NCI-H345 treated with DMSO at 0.1 percent for 48 hours (cell line): Measurements from ENCODE around the gene RIT2.

Experiments used
- DNase-seq: peaks from one replicate; lab custom pipeline; 2025; ENCODE audit not compliant: unreplicated experiment; lab: John Stamatoyannopoulos, UW

Gene RIT2

GRCh38 chr18:43115076-43115921 is at the start of gene RIT2:
Gene RIT2, minus strand, starts transcription at chr18:43115685.
- peak; percentile 34 for DNase-seq

GRCh38 chr18:43161528-43161927 is 46.0 kb upstream of the RIT2 start:
- no peak for DNase-seq

DNA sequence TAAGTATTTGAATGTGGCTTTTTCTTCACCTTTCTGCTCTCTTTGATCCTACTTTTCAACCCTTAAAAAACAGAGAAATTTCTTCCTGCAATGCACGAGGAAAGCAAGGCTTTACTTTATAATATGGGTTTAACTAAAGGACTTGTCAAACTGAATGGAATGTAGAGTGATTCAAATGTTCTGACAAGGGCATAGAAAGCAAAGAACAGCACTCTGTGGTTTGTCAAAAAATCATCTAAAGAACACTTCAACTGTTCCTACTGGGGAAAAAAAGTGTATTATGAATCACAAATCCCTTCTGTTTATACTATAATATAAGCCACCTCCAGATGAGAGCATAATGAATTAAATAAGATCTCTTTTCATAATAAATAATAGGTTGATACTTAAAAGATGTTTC is 45.0 kb upstream of the RIT2 start:
- DNase-seq: no peak

DNA sequence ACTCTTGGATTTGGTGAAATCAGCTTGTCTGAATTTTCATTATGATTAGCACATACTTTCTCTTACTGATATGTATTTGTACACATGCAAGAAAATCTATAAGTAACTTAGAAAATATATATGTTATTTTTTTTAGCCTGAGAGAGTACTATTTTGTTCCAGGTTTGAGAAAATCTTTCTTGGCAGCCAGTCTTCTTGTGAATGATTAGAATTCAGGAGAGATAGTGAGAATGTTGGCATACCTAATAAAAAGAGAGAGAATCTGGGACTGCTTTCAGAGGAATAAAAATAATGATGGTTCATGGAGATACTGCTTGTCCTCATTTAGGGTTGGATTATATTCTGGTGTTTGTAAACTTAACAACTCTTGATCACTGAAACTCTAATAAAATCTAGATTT is 44.4 kb upstream of the RIT2 start:
- no peak for DNase-seq

GRCh38 chr18:43159086-43159770 is 43.7 kb upstream of the RIT2 start:
- DNase-seq: no peak

DNA sequence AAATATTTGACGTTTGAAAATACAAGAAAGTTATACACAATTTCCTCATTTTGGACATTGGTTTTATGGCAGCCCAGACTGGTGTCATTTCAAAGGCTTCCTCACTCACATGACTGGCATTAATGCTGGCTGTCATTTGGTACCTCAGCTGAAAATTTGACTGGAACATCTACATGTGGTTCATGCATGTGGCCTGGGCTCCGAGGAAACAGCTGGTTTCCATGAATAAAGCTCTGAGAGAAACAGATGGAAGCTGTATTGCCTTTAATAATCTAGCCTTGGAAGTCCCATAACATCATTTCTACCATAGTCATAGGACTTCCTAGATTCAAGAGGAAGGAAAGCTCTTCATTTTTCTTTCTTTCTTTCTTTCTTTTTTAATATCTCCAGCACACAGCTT is 42.9 kb upstream of the RIT2 start:
- DNase-seq: no peak

- no peak for DNase-seq
Observed at GRCh38 chr18:43155842-43156241, 40.4 kb upstream of the RIT2 start.

GRCh38 chr18:43148231-43148630 is 32.7 kb upstream of the RIT2 start:
- DNase-seq: no peak

DNA sequence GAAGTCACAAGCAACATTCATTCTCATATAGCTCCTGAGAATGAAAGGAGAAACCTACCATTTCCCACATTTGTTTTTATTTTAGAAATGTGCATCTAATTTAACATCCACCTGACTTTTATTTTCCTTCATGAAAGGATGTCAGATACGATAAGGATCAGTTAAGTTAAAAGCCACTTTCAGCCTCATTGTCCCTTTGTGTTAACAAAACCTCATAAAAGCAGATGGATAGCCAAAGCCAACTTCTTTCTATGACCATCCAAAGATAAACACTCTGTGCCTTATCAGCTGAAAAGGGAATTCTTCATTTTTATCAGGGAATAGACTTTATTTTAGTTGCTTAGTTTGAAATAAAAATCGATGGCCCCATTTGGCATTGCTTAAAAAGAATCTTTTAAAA is 25.7 kb upstream of the RIT2 start:
- DNase-seq: no peak

DNA sequence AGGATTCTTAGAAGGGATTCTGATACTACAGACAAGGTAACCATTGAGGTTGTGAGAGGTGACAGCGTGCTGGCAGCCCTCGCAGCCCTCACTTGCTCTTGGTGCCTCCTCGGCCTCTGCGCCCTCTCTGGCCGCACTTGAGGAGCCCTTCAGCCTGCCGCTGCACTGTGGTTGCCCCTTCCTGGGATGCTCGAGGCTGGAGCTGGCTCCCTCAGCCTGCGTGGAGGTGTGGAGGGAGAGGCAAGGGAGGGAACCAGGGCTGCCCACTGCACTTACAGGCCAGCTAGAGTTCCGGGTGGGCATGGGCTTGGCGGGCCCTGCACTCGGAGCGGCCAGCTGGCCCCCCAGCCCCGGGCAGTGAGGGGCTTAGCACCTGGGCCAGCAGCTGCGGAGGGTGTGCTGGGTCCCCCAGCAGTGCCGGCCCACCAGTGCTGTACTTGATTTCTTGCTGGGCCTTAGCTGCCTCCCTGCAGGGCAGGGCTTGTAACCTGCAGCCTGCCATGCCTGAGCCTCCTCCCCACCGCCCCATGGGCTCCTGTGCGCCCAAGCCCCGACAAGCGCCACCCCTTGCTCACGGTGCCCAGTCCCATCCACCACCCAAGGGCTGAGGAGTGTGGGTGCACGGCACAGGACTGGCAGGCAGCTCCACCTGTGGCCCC is 23.9 kb upstream of the RIT2 start:
- no peak for DNase-seq

DNA sequence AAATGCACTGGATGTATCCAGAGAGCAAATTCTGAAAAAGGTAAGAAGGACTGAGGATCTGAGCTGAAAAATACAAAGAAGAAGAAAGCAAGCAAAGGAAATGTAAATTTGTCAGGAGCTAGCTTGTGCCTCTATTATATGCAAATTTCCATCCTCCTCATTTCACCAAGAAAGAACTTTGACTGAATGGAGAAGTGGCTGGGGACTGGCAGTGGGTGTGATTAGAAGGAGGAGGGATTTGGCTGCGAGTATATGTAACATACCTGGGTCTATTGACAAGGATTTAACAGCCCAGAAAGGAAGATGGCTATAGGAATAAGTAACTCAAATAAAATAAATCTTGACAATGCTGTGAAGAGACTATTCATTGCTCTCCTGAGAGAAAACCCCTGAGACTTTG is 19.4 kb upstream of the RIT2 start:
- no peak for DNase-seq

GRCh38 chr18:43130716-43131260 is 15.3 kb upstream of the RIT2 start:
- no peak for DNase-seq

DNA sequence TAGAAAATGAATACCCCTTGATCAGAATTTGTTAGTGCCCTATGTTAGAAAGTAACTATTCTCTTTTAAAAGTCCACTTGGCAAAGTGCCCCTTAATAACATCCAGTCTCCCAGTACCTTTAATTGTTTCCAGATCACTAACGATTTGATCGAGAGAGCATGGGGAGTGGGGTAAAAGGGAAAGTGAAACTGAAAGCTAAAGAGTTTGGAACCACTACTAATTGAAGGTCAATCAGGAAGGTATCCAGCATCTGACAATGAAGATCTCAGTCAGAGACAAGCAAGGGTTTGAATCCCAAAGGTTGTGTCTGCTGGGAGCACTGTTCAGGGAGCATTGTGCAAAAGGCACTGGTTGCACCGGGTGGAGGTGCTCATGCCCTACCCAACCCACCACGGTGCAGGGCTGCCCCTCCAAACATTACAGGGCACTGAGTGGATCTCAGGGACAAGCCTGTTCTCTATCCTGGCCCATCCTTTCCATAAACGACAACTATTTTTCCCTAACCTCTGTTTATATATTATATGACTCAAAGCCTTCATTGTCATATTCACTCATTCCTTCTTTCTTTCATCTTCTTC is 14.6 kb upstream of the RIT2 start:
- no peak for DNase-seq

GRCh38 chr18:43125471-43125870 is 10.0 kb upstream of the RIT2 start:
- DNase-seq: no peak

- DNase-seq: no peak
Observed at GRCh38 chr18:43122955-43123354, 7.5 kb upstream of the RIT2 start.

DNA sequence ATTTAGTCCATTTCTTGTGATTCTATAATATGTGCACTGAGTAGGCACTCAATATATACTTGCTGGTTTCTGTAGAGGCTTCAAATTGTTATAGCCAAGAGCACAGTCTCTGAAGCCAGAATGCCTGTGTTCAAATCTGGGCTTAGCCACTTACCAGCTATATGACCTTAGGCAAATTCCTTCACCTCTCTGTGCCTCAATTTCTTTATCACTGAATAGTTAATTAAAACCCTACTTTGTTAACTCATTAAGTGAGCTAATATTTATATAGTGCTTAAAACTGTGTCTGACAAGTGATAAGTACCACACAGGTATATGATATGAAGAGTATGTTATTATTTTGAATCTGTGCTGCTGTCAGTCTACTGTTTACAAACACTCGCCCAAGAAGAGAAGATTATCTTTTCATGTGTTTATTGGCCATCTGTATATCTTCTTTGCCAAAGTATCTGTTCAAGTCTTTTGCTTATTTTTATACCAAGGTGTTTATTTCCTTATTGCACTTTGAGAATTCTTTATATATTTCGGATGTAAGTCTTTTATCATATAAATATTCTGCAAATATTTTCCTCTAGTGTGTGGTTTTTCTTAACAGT is 1.3 kb upstream of the RIT2 start:
- DNase-seq: no peak

GRCh38 chr18:43113220-43113895 is 2.1 kb downstream of the RIT2 start:
- DNase-seq: no peak

- DNase-seq: no peak
Observed at GRCh38 chr18:43108882-43109281, 6.6 kb downstream of the RIT2 start.

DNA sequence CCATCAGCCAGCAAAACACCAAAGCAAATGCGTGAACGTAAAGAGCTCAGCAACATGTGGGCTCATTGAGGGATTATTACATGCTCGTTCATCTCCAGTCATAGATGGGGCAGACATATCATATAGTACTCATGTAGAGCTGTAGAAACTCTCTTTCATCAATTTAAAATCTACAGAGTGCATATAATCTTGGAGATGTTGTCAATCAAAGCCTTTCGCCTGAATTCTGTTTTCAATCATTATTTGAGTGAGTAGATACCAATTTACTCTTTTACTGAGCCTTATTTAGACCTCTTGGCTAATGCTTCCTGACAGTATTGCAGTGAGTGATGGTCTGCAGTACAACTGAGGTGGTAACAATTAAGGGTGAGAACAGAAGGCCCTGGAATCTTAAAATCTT is 7.0 kb downstream of the RIT2 start:
- DNase-seq: no peak

GRCh38 chr18:43093646-43094045 is 21.8 kb downstream of the RIT2 start:
- no peak for DNase-seq
